Measurements from ENCODE around the gene PPP2R2C. TPM values are rescaled to one million over a fixed set of nuclear protein-coding genes. Genes with fewer than 3 reads are reported as not detected.

PPP2R2C gene
- total RNA-seq, 2 donors from 2014 or later: 0.05 to 0.35 TPM

GRCh38 chr4:6446130-6446482 is 26.3 kb downstream of the PPP2R2C start:
- Histone ChIP-seq H3K36me3 (no peaks in the 10 kb centered on the region), H3K9ac (ENCODE audit: low read depth in 2 of 2, low read length in 2 of 2) (no peak overlapping the region), H3K4me3 (no peak overlapping the region), H3K4me1 (no peaks in the 10 kb centered on the region), H3K27ac (no peak overlapping the region), H3K27me3 (no peaks in the 10 kb centered on the region), H3K9me3 (no peaks in the 10 kb centered on the region)
- DNase-seq: no peak
- TF ChIP-seq CTCF (IDR thresholded peaks at IDR 0.05): no peak
- intact Hi-C loops (cut with DNase I): no loop called here

- intact Hi-C loops (cut with DNase I): no loop called here
- no peaks in the 10 kb centered on the region for H3K4me1 ChIP-seq
- H3K27ac ChIP-seq: no peak overlapping the region
- no peak for DNase-seq
- no peaks in the 10 kb centered on the region for H3K27me3 ChIP-seq
- H3K4me3 ChIP-seq: no peak overlapping the region
- no peaks in the 10 kb centered on the region for H3K9me3 ChIP-seq
- no peak for TF ChIP-seq CTCF (IDR thresholded peaks at IDR 0.05)
- no peak overlapping the region for H3K9ac ChIP-seq (ENCODE audit: low read depth in 2 of 2, low read length in 2 of 2)
- H3K36me3 ChIP-seq: no peaks in the 10 kb centered on the region
Observed at GRCh38 chr4:6445403-6446129, 26.8 kb downstream of the PPP2R2C start.

GRCh38 chr4:6444582-6444981 is 27.8 kb downstream of the PPP2R2C start:
- Histone ChIP-seq H3K9me3 (no peaks in the 10 kb centered on the region), H3K27me3 (no peaks in the 10 kb centered on the region), H3K9ac (ENCODE audit: low read depth in 2 of 2, low read length in 2 of 2) (no peak overlapping the region), H3K4me1 (no peaks in the 10 kb centered on the region), H3K27ac (no peak overlapping the region), H3K36me3 (no peaks in the 10 kb centered on the region), H3K4me3 (no peak overlapping the region)
- DNase-seq: no peak
- intact Hi-C loops (cut with DNase I): no loop called here
- no peak for TF ChIP-seq CTCF (IDR thresholded peaks at IDR 0.05)

- H3K36me3 ChIP-seq: no peaks in the 10 kb centered on the region
- no peaks in the 10 kb centered on the region for H3K4me1 ChIP-seq
- H3K4me3 ChIP-seq: no peak overlapping the region
- H3K9me3 ChIP-seq: no peaks in the 10 kb centered on the region
- no peak for TF ChIP-seq CTCF (IDR thresholded peaks at IDR 0.05)
- H3K9ac ChIP-seq (ENCODE audit: low read depth in 2 of 2, low read length in 2 of 2): no peak overlapping the region
- H3K27me3 ChIP-seq: no peaks in the 10 kb centered on the region
- no peak for DNase-seq
- intact Hi-C loops (cut with DNase I): no loop called here
- H3K27ac ChIP-seq: no peak overlapping the region
Observed at GRCh38 chr4:6443035-6444023, 29.1 kb downstream of the PPP2R2C start.

- Histone ChIP-seq H3K9me3 (no peaks in the 10 kb centered on the region), H3K9ac (ENCODE audit: low read depth in 2 of 2, low read length in 2 of 2) (no peak overlapping the region), H3K4me1 (no peaks in the 10 kb centered on the region), H3K27me3 (no peaks in the 10 kb centered on the region), H3K27ac (no peak overlapping the region), H3K36me3 (no peaks in the 10 kb centered on the region), H3K4me3 (no peak overlapping the region)
- no peak for DNase-seq
- intact Hi-C loops (cut with DNase I): no loop called here
- no peak for TF ChIP-seq CTCF (IDR thresholded peaks at IDR 0.05)
Observed at GRCh38 chr4:6442555-6442954, 29.9 kb downstream of the PPP2R2C start.
